Mucosa of rectum (tissue), 2 donors: ENCODE data around the gene CCDC70.
"Not testable (repeated sequence)": the region's sequence is repeated elsewhere in the genome, so short reads cannot be mapped to it uniquely, and the experiment has no call there.

ENCODE experiments used
- H3K27ac ChIP-seq, 2 donors: one replicate each; pipeline ENCODE4 v1.7.0; 2013; ENCODE audit warnings: inconsistent platforms in 2 of 2, low read depth in 2 of 2, low read length in 2 of 2
- H3K27me3 ChIP-seq, 2 donors: one replicate each; pipeline ENCODE4 v1.7.0; 2013; ENCODE audit warnings: low read length in 2 of 2; ENCODE audit not compliant: control insufficient read depth in 2 of 2, insufficient read depth in 2 of 2
- H3K36me3 ChIP-seq, 2 donors: one replicate each; pipeline ENCODE4 v1.7.0; 2013; ENCODE audit warnings: low read length in 2 of 2; ENCODE audit not compliant: control insufficient read depth in 2 of 2, insufficient read depth in 2 of 2
- H3K4me1 ChIP-seq, 2 donors: one replicate each; pipeline ENCODE4 v1.7.0; 2013; ENCODE audit warnings: low read length in 2 of 2, mild to moderate bottlenecking in 1 of 2; ENCODE audit not compliant: control insufficient read depth in 2 of 2, insufficient read depth in 2 of 2
- H3K4me3 ChIP-seq, 2 donors: one replicate each; pipeline ENCODE4 v1.7.0; 2013; ENCODE audit warnings: low read length in 2 of 2
- H3K9ac ChIP-seq, 2 donors: one replicate each; pipeline ENCODE4 v1.7.0; 2013; ENCODE audit warnings: low read length in 2 of 2, low read depth in 1 of 2, mild to moderate bottlenecking in 1 of 2
- H3K9me3 ChIP-seq, 2 donors: one replicate each; pipeline ENCODE4 v1.7.0; 2013; ENCODE audit warnings: low read length in 2 of 2; ENCODE audit not compliant: control insufficient read depth in 2 of 2
- donor health status: healthy.
- donor health status: Normal muscosa, but diverticular disease.

The CCDC70 gene

GRCh38 chr13:51820016-51820597 lies 41.7 kb upstream of the CCDC70 start:
- Histone ChIP-seq H3K9me3 (no peaks in the 10 kb centered on the region), H3K4me1 (peaks cover 8 to 9% of the 10 kb centered on the region in 2 donors), H3K27me3 (peaks cover 0 to 3% of the 10 kb centered on the region in 2 donors), H3K4me3 (no peak overlapping the region), H3K36me3 (no peaks in the 10 kb centered on the region), H3K27ac (no peak overlapping the region), H3K9ac (no peak overlapping the region)

DNA sequence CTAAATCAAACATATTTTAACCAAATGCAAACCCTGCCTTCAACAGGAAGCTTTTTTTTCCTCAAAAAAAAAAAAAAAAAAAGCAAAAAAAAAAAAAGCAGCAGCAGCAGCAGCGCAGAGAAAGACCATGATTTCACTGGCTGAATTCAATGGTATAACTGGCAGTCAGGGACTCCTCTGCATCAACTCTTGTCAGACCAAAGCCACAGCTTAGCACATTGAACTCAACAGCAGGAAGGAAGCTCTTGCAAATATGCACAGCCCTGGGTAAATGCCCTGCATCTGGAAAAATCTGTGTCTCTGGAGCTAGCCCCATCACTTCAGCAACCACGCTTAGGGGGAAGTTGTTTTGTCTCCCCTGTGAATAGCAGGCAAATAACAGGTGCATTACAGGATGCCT lies 40.2 kb upstream of the CCDC70 start:
- H3K9ac ChIP-seq = no peak overlapping the region
- peak overlapping the region in 1 of 2 donors; percentile 3 for H3K4me3 ChIP-seq
- no peaks in the 10 kb centered on the region for H3K36me3 ChIP-seq
- no peaks in the 10 kb centered on the region for H3K9me3 ChIP-seq
- H3K27me3 ChIP-seq = no peaks in the 10 kb centered on the region
- no peak overlapping the region for H3K27ac ChIP-seq
- H3K4me1 ChIP-seq = peaks cover 0 to 7% of the 10 kb centered on the region in 2 donors

DNA sequence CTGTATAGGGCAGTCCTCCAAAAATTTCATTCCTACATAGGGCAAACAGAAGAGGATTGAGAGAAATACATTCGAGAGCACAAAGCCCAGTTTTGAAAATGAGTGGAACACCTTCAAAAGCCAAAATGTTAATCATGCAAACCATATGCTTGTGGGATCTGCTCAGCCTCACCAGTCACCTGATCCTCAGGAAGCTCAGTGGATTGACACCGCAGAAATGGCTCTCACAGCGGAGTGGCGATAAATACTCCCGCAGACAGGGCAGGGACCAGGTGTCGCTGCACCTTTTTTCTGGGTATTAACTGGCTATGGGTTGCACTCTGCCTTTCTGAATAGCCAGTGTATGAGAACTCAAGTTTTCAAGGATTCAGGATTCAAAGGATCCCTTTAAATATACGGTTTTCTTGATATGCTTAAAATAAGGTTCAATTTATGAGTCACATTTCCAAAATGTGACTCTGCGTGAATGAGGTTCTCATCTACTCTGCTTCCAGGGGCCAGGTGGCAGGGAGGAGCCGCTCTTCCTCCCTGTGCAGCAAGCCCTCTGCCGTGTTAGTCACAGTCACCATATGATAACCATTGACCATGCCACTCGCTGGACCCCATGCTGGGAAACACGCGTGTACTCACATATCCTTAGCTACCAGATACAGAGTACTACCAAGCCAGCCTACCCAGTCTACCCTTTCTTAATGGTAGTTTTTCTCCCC lies 39.5 kb upstream of the CCDC70 start:
- Histone ChIP-seq H3K36me3 (no peaks in the 10 kb centered on the region), H3K27ac (no peak overlapping the region), H3K9me3 (no peaks in the 10 kb centered on the region), H3K4me1 (peaks cover 0 to 9% of the 10 kb centered on the region in 2 donors), H3K9ac (no peak overlapping the region), H3K4me3 (peak overlapping the region in 1 of 2 donors; percentile 3), H3K27me3 (no peaks in the 10 kb centered on the region)

- Histone ChIP-seq H3K9me3 (no peaks in the 10 kb centered on the region), H3K27me3 (no peaks in the 10 kb centered on the region), H3K36me3 (no peaks in the 10 kb centered on the region), H3K4me3 (no peak overlapping the region), H3K9ac (no peak overlapping the region), H3K4me1 (peaks cover 0 to 9% of the 10 kb centered on the region in 2 donors), H3K27ac (no peak overlapping the region)
Measured at GRCh38 chr13:51823359-51823758, 38.4 kb upstream of the CCDC70 start.

- no peaks in the 10 kb centered on the region for H3K36me3 ChIP-seq
- H3K9me3 ChIP-seq = no peaks in the 10 kb centered on the region
- H3K4me3 ChIP-seq = no peak overlapping the region
- no peak overlapping the region for H3K9ac ChIP-seq
- no peak overlapping the region for H3K27ac ChIP-seq
- peaks cover 0 to 9% of the 10 kb centered on the region in 2 donors for H3K4me1 ChIP-seq
- no peaks in the 10 kb centered on the region for H3K27me3 ChIP-seq
Measured at GRCh38 chr13:51823863-51824262, 37.9 kb upstream of the CCDC70 start.

DNA sequence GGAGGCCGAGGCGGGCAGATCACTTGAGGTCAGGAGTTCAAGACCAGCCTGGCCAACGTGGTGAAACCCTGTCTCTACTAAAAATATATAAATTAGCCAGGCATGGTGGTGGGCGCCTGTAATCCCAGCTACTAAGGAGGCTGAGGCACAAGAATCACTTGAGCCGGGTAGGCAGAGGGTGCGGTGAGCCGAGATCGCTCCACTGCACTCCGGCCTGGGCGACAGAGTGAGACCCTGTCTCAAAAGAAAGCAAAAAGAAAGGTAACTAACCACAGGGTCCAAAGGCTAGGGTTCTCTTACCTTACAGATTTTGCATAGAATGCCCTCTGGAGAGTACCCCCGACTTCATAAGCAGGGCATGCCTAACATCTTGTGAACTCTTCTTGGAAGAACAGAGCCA lies 37.1 kb upstream of the CCDC70 start:
- not testable (repeated sequence) for H3K9me3 ChIP-seq, H3K4me3 ChIP-seq, H3K27me3 ChIP-seq, H3K4me1 ChIP-seq, H3K9ac ChIP-seq, H3K27ac ChIP-seq, H3K36me3 ChIP-seq

DNA sequence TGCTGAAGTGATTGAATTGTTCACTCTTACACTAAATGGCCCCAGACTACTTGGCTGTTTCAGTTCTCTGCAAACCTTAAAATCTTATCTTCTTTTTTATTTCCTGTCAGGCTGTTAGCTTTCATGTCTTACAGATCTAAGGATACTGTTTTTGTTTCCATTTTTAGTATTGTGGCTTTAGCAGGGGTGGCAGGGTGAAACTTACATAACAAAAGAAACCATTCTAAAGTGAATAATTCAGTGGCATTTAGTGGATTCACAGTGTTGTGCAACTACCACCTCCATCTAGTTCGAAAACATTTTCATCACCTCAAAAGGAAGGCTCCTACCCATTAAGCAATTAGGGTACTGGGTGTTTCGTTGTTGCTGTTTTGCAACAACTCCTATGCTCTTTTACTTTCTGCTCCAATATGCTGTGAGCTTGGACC lies 36.6 kb upstream of the CCDC70 start:
- Histone ChIP-seq H3K27ac (no peak overlapping the region), H3K27me3 (no peaks in the 10 kb centered on the region), H3K9me3 (no peaks in the 10 kb centered on the region), H3K4me1 (peaks cover 0 to 7% of the 10 kb centered on the region in 2 donors), H3K4me3 (no peak overlapping the region), H3K9ac (no peak overlapping the region), H3K36me3 (no peaks in the 10 kb centered on the region)

DNA sequence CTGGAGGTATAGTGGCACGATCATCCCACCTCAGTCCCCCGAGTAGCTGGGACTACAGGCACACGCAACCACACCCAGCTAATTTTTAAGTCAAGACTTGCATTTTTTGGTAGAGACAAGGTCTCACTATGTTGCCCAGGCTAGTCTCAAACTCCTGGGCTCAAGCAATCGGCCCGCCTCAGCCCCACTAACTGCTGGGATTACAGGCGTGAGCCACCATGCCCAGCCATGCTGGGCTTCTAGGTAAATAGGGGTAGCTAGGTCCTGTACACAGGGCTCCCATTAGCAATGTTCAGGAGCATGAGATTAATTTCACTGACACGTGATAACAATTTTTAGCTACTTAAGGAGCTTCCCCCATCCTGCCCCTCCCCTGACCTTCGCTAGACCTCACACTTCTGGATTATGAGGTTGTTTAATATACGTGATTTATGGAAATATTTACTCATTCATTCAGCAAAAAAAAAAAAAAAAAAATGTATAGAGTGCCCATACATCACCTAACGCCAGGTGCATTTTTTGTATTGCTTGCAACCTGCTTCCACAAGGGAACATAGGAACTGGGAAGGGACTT lies 36.0 kb upstream of the CCDC70 start:
- Histone ChIP-seq H3K9me3 (no peaks in the 10 kb centered on the region), H3K9ac (no peak overlapping the region), H3K4me1 (peaks cover 0 to 7% of the 10 kb centered on the region in 2 donors), H3K36me3 (no peaks in the 10 kb centered on the region), H3K4me3 (no peak overlapping the region), H3K27me3 (no peaks in the 10 kb centered on the region), H3K27ac (no peak overlapping the region)

DNA sequence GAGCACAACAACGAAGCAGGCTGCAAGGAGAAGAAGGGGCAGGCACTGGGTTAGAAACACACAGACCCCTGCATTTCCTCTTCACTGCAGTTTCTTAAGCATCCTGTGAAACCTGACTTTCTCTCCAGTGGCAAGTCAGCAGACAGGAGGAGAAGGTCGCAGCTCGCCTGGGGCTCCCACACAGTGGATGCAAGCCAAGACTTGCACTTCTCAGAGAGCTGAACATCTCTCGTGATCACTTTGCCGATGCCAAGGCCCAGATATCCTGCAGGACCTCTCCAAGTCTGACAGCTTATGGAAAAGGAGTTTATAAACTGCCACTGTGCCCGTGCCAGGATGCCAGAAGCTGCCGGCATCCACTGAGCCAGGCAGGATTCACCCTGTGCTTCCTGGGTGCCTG lies 35.2 kb upstream of the CCDC70 start:
- Histone ChIP-seq H3K27ac (no peak overlapping the region), H3K36me3 (no peaks in the 10 kb centered on the region), H3K4me3 (no peak overlapping the region), H3K4me1 (peaks cover 0 to 7% of the 10 kb centered on the region in 2 donors), H3K9me3 (no peaks in the 10 kb centered on the region), H3K9ac (no peak overlapping the region), H3K27me3 (no peaks in the 10 kb centered on the region)

GRCh38 chr13:51827254-51827653 lies 34.5 kb upstream of the CCDC70 start:
- no peak overlapping the region for H3K27ac ChIP-seq

More at GRCh38 chr13:51827254-51827653, 34.5 kb upstream of the CCDC70 start:
- Histone ChIP-seq H3K4me3 (no peak overlapping the region), H3K9me3 (no peaks in the 10 kb centered on the region), H3K27me3 (no peaks in the 10 kb centered on the region), H3K36me3 (no peaks in the 10 kb centered on the region), H3K9ac (no peak overlapping the region), H3K4me1 (peaks cover 0 to 4% of the 10 kb centered on the region in 2 donors)
